GM12878 (cell line): Measurements from ENCODE around the gene PRR5L.

Source experiments
- HDAC2 ChIP-seq: fragments of 200-600 bp; sonication (generic); IDR thresholded peaks from 2 replicates; pipeline ENCODE4 v1.6.1; 2017
- KDM1A ChIP-seq: fragments of 200-600 bp; sonication (generic); IDR thresholded peaks from 2 replicates; pipeline ENCODE4 v1.6.1; 2016; ENCODE audit warnings: borderline replicate concordance
- POLR2AphosphoS2 ChIP-seq: IDR thresholded peaks from 2 replicates; pipeline ENCODE4 v1.6.1; 2011; ENCODE audit warnings: low read depth, mild to moderate bottlenecking, low read length, improper control_type of control experiment, moderate library complexity
- POLR2AphosphoS5 ChIP-seq: IDR thresholded peaks from 2 replicates; pipeline ENCODE4 v1.6.1; 2011; ENCODE audit warnings: mild to moderate bottlenecking, low read length, inconsistent platforms
- RFX5 ChIP-seq: IDR thresholded peaks from 2 replicates; pipeline ENCODE4 v1.6.1; 2011; ENCODE audit warnings: low read depth, low read length, improper control_type of control experiment
- SP1 ChIP-seq: IDR thresholded peaks from one replicate; pipeline ENCODE4 v1.6.1; 2011; ENCODE audit warnings: low read depth, low read length
- SREBF2 ChIP-seq: IDR thresholded peaks from 2 replicates; pipeline ENCODE4 v1.6.1; 2012; ENCODE audit warnings: mild to moderate bottlenecking, low read length
- SUZ12 ChIP-seq: fragments of 200-600 bp; sonication (generic); IDR thresholded peaks from one replicate; pipeline ENCODE4 v1.6.1; 2018; ENCODE audit warnings: antibody characterized with exemption, mild to moderate bottlenecking; ENCODE audit not compliant: unreplicated experiment
- ZNF207 ChIP-seq: fragments of 450-650 bp; IDR thresholded peaks from 2 replicates; pipeline ENCODE4 v1.6.1; 2014; ENCODE audit warnings: antibody characterized with exemption, mild to moderate bottlenecking, borderline replicate concordance
- ZNF24 ChIP-seq: fragments of 450-650 bp; IDR thresholded peaks from 2 replicates; pipeline ENCODE4 v1.6.1; 2017; ENCODE audit warnings: antibody characterized with exemption, mild to moderate bottlenecking
- ZNF384 ChIP-seq: IDR thresholded peaks from 2 replicates; pipeline ENCODE4 v1.6.1; 2012; ENCODE audit warnings: low read depth, mild to moderate bottlenecking, low read length, improper control_type of control experiment, borderline replicate concordance
- ZSCAN29 ChIP-seq: fragments of 450-650 bp; IDR thresholded peaks from 2 replicates; pipeline ENCODE4 v1.6.1; 2017; ENCODE audit warnings: mild to moderate bottlenecking, moderate library complexity
- TF ChIP-seq, protein P1 (sequence below), 3 experiments: IDR thresholded peaks in 2 of 3; conservative IDR thresholded peaks in 1 of 3; 2 replicates each; pipeline ENCODE4 v1.5.1; 2011; ENCODE audit warnings: low read depth in 3 of 3, low read length in 3 of 3, mild to moderate bottlenecking in 3 of 3, control low read depth in 2 of 3, moderate library complexity in 2 of 3, inconsistent platforms in 1 of 3, mixed read lengths in 1 of 3; ENCODE audit not compliant: control insufficient read depth in 2 of 3, insufficient read depth in 1 of 3; ENCODE audit errors: extremely low read depth in 1 of 3

DNA sequence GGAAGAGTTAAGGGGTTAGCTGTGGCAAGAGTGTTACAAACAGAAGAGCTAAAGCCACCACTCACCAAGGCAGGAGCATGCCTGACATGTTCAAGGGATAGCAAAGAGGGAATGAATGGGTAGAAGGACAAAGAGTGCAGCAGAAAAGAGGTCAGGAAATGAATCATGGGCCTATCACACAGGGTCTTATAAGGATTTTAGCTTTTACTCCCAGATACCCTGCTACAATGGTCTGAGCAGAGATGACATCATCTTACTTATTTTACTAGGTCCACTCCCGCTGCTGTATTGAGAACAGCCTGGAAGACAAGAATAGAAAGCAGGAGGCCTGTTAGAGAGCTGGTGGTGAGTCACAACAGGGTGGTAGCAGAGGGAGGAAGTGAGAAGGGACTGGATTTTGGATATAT, 204.2 kb downstream of the PRR5L start:
- TF ChIP-seq, protein P1, sequence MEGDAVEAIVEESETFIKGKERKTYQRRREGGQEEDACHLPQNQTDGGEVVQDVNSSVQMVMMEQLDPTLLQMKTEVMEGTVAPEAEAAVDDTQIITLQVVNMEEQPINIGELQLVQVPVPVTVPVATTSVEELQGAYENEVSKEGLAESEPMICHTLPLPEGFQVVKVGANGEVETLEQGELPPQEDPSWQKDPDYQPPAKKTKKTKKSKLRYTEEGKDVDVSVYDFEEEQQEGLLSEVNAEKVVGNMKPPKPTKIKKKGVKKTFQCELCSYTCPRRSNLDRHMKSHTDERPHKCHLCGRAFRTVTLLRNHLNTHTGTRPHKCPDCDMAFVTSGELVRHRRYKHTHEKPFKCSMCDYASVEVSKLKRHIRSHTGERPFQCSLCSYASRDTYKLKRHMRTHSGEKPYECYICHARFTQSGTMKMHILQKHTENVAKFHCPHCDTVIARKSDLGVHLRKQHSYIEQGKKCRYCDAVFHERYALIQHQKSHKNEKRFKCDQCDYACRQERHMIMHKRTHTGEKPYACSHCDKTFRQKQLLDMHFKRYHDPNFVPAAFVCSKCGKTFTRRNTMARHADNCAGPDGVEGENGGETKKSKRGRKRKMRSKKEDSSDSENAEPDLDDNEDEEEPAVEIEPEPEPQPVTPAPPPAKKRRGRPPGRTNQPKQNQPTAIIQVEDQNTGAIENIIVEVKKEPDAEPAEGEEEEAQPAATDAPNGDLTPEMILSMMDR (IDR thresholded peaks at IDR 0.05 in 2 of 3, conservative IDR thresholded peaks at IDR 0.05 in 1 of 3; ENCODE audit: control insufficient read depth in 2 of 3, extremely low read depth in 1 of 3, insufficient read depth in 1 of 3, low read depth in 3 of 3, low read length in 3 of 3) = no peak
- TF ChIP-seq ZNF384 (no peak), POLR2AphosphoS5 (no peak), HDAC2 (no peak), SREBF2 (no peak), RFX5 (no peak), ZNF207 (no peak), ZNF24 (no peak), POLR2AphosphoS2 (no peak), KDM1A (no peak), SP1 (no peak), ZSCAN29 (no peak), SUZ12 (no peak)
